IMR-90 (cell line): ENCODE measurements around the gene KDSR. TPM values are rescaled to one million over a fixed set of nuclear protein-coding genes. Genes with fewer than 3 reads are reported as not detected.

Source experiments
- ATAC-seq: fragments of 200-7000 bp; cut with Tn5 transposase; 2 replicates; pipeline ENCODE4 v1.9.1; 2020; ENCODE audit warnings: low read depth, mild to moderate bottlenecking, moderate library complexity
- BruUV-seq: library from RNA; stranded (reverse); fragments of 400-500 nt; replicated peaks from 2 replicates; lab custom pipeline; 2021; lab: Mats Ljungman, UMichigan
- CTCF ChIA-PET: fragments of 300-600 bp; formaldehyde crosslinking; extraction: SDS; loops from one replicate; lab custom pipeline; 2021; ENCODE audit warnings: antibody characterized with exemption; lab: Yijun Ruan, JAX
- POLR2A ChIA-PET: fragments of 300-600 bp; sonication (Branson Sonifier 250); formaldehyde crosslinking; loops from one replicate; lab custom pipeline; 2022; ENCODE audit warnings: antibody characterized with exemption; ENCODE audit not compliant: unreplicated experiment; lab: Charles Lee
- DNase-seq: peaks from one replicate; pipeline ENCODE4 v3.0.0; 2013
- H2AFZ ChIP-seq: replicated peaks from 2 replicates; pipeline ENCODE3; 2013; ENCODE audit warnings: low read length, mild to moderate bottlenecking; ENCODE audit not compliant: poor library complexity
- H2AK5ac ChIP-seq: 2 replicates; pipeline ENCODE4 v1.6.1; 2013; ENCODE audit warnings: low read depth, low read length, inconsistent platforms
- H2AK9ac ChIP-seq: replicated peaks from 2 replicates; pipeline ENCODE3; 2013; ENCODE audit warnings: mild to moderate bottlenecking, low read depth, low read length, moderate library complexity; ENCODE audit not compliant: poor library complexity
- H2BK120ac ChIP-seq: 2 replicates; pipeline ENCODE4 v1.6.1; 2013; ENCODE audit warnings: low read depth, low read length, inconsistent platforms
- H2BK15ac ChIP-seq: 3 replicates; pipeline ENCODE4 v1.6.1; 2013; ENCODE audit warnings: low read depth, low read length, inconsistent platforms
- H2BK20ac ChIP-seq: 2 replicates; pipeline ENCODE4 v1.6.1; 2013; ENCODE audit warnings: low read depth, mild to moderate bottlenecking, inconsistent platforms, low read length, moderate library complexity
- H2BK5ac ChIP-seq: 2 replicates; pipeline ENCODE4 v1.6.1; 2013; ENCODE audit warnings: mild to moderate bottlenecking, low read depth, low read length, inconsistent platforms; ENCODE audit not compliant: poor library complexity, severe bottlenecking
- H3K14ac ChIP-seq: replicated peaks from 2 replicates; pipeline ENCODE4 v1.6.1; 2013; ENCODE audit warnings: low read depth, low read length, inconsistent platforms
- H3K18ac ChIP-seq: 2 replicates; pipeline ENCODE4 v1.6.1; 2013; ENCODE audit warnings: low read depth, low read length, control low read depth
- H3K23ac ChIP-seq: 2 replicates; pipeline ENCODE4 v1.6.1; 2013; ENCODE audit warnings: low read depth, low read length, inconsistent platforms
- H3K27ac ChIP-seq: 2 replicates; pipeline ENCODE4 v1.5.1; 2013; ENCODE audit warnings: mild to moderate bottlenecking, control low read depth, low read length; ENCODE audit not compliant: insufficient read depth
- H3K27me3 ChIP-seq: 2 replicates; pipeline ENCODE4 v1.6.1; 2013; ENCODE audit warnings: low read length; ENCODE audit not compliant: control insufficient read depth, insufficient read depth
- H3K36me3 ChIP-seq: 2 replicates; pipeline ENCODE4 v1.6.1; 2013; ENCODE audit warnings: low read length, mixed read lengths; ENCODE audit not compliant: control insufficient read depth, insufficient read depth
- H3K4ac ChIP-seq: 2 replicates; pipeline ENCODE4 v1.6.1; 2013; ENCODE audit warnings: low read depth, low read length, inconsistent platforms
- H3K4me1 ChIP-seq: 2 replicates; pipeline ENCODE4 v1.6.1; 2013; ENCODE audit warnings: low read length, mixed read lengths; ENCODE audit not compliant: control insufficient read depth, insufficient read depth
- H3K4me2 ChIP-seq: 2 replicates; pipeline ENCODE4 v1.6.1; 2013; ENCODE audit warnings: low read depth, mild to moderate bottlenecking, control low read depth, low read length, moderate library complexity
- H3K4me3 ChIP-seq: 2 replicates; pipeline ENCODE4 v1.5.1; 2013; ENCODE audit warnings: low read depth, mild to moderate bottlenecking, control low read depth, low read length, moderate library complexity; ENCODE audit not compliant: insufficient read depth
- H3K56ac ChIP-seq: 2 replicates; pipeline ENCODE4 v1.6.1; 2013; ENCODE audit warnings: low read length, inconsistent platforms; ENCODE audit not compliant: insufficient read depth; ENCODE audit errors: extremely low read depth
- H3K79me1 ChIP-seq, 2 experiments: 2 replicates each; pipeline ENCODE4 v1.6.1; 2013; ENCODE audit warnings: low read length in 2 of 2, inconsistent platforms in 1 of 2, low read depth in 1 of 2
- H3K9ac ChIP-seq: 2 replicates; pipeline ENCODE4 v1.6.1; 2013; ENCODE audit warnings: low read depth, low read length, control low read depth
- H3K9me1 ChIP-seq: 2 replicates; pipeline ENCODE4 v1.6.1; 2013; ENCODE audit warnings: low read length, inconsistent platforms; ENCODE audit not compliant: insufficient read depth
- H3K9me3 ChIP-seq: 2 replicates; pipeline ENCODE4 v1.6.1; 2013; ENCODE audit warnings: low read length; ENCODE audit not compliant: control insufficient read depth, insufficient read depth
- H4K20me1 ChIP-seq: 2 replicates; pipeline ENCODE4 v1.6.1; 2013; ENCODE audit warnings: low read length, inconsistent platforms; ENCODE audit not compliant: insufficient read depth
- H4K5ac ChIP-seq: 2 replicates; pipeline ENCODE4 v1.6.1; 2013; ENCODE audit warnings: mild to moderate bottlenecking, low read depth, low read length, control low read depth
- H4K8ac ChIP-seq, 2 experiments: 2 replicates each; pipeline ENCODE4 v1.6.1; 2013; ENCODE audit warnings: low read depth in 2 of 2, low read length in 2 of 2, control low read depth in 1 of 2, inconsistent platforms in 1 of 2
- H4K91ac ChIP-seq: 2 replicates; pipeline ENCODE4 v1.6.1; 2013; ENCODE audit warnings: low read depth, low read length, inconsistent platforms; ENCODE audit not compliant: insufficient read depth
- BHLHE40 ChIP-seq: fragments of 150-350 bp; IDR thresholded peaks from 2 replicates; pipeline ENCODE4 v1.6.1; 2016; ENCODE audit warnings: mild to moderate bottlenecking, low read depth, low read length
- CEBPB ChIP-seq: IDR thresholded peaks from 2 replicates; pipeline ENCODE4 v1.6.1; 2012; ENCODE audit warnings: low read depth, low read length, improper control_type of control experiment
- MAFK ChIP-seq: IDR thresholded peaks from 2 replicates; pipeline ENCODE4 v1.6.1; 2012; ENCODE audit warnings: low read depth, low read length, improper control_type of control experiment
- NFE2L2 ChIP-seq: fragments of 150-350 bp; IDR thresholded peaks from 2 replicates; pipeline ENCODE4 v1.6.1; 2016; ENCODE audit warnings: low read depth, mild to moderate bottlenecking, low read length
- POLR2A ChIP-seq: IDR thresholded peaks from 2 replicates; pipeline ENCODE4 v1.6.1; 2012; ENCODE audit warnings: mild to moderate bottlenecking, low read depth, low read length
- RCOR1 ChIP-seq: IDR thresholded peaks from 2 replicates; pipeline ENCODE4 v1.6.1; 2012; ENCODE audit warnings: mild to moderate bottlenecking, low read length, improper control_type of control experiment; ENCODE audit not compliant: insufficient replicate concordance
- RFX5 ChIP-seq: IDR thresholded peaks from 2 replicates; pipeline ENCODE4 v1.8.0; 2012; ENCODE audit warnings: low read depth, mild to moderate bottlenecking, low read length, moderate library complexity
- WGBS, 2 experiments: methylation state at CpG; one replicate each; pipeline versions ENCODE4 v1.1.5 to v1.1.7; 2013; ENCODE audit warnings: missing lambda C conversion rate in 2 of 2; ENCODE audit not compliant: insufficient read length in 1 of 2; ENCODE audit errors: extremely low coverage in 2 of 2; 5-methylcytosine and 5-hydroxymethylcytosine counted together
- dilution Hi-C: fragments of 300-500 bp; cut with HindIII; formaldehyde crosslinking; loops from one replicate; pipeline ENCODE4 v1.14.3; 2018; ENCODE audit warnings: low sequenced_read_pairs; ENCODE audit not compliant: unreplicated experiment
- in situ Hi-C: fragments of 300-500 bp; cut with MboI; formaldehyde crosslinking; loops from 3 replicates; pipeline ENCODE4 v1.14.3; 2019; ENCODE audit warnings: low sequenced_read_pairs, inconsistent platforms, mixed read lengths
- intact Hi-C: fragments of 100-400 bp; cut with micrococcal nuclease; formaldehyde crosslinking; loops from 2 replicates; pipeline ENCODE4 v1.10.0; 2022
- polyA plus RNA-seq, 3 experiments: library from polyadenylated mRNA; depleted of rRNA; stranded (reverse); fragments of >200 nt; gene quantifications; 2 replicates each; pipeline ENCODE4 v1.2.3, GENCODE V29; 2012; ENCODE audit warnings: low replicate concordance in 1 of 3
- total RNA-seq: library from RNA; depleted of rRNA; stranded (reverse); fragments of >200 nt; gene quantifications from 2 replicates; pipeline ENCODE4 v1.2.3, GENCODE V29; 2012
- TF ChIP-seq, protein P1 (sequence below): fragments of 150-350 bp; IDR thresholded peaks from 2 replicates; pipeline ENCODE4 v1.6.1; 2016; ENCODE audit warnings: low read depth, mild to moderate bottlenecking, low read length, moderate library complexity, borderline replicate concordance

The KDSR gene
- total and polyA plus RNA-seq, 2 of the 4 experiments (the other 2 are of a cell fraction), result 21.5 to 21.9 TPM

DNA sequence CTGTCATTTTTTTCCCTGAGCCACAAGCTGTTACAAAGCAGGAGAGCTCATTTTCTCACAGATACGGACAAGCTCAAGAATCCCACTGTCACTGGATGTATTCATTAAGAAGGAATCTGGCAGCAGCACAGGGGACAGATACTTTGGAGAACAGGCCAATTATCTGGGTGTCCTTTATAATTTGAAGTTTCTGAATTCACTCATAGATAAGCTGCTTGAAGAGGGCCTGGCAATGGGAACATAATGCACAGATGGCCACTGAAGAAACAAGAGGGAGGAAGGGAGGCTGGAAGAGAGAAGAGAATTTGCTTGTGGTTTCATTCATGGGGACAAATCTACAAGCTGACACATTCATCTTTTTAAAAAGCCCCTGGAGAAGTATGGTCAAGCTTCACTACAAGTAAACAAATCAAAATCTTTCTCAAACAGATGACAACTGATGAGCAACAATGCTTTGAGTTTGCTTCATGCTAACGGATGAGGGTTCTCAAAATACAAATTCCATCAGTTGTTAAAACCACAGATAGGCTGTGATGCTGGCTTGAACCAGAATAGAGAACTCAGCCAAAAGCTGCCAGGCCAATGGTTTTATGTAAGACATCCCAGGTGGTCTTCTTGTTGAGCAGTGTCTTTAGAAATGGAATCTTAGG lies 59.3 kb downstream of the KDSR start:
- Histone ChIP-seq H3K27me3 (peaks cover 4% of the 10 kb centered on the region), H3K4me1 (no peaks in the 10 kb centered on the region), H3K4ac (no peak overlapping the region), H2BK20ac (no peak overlapping the region), H3K4me3 (no peak overlapping the region), H2AK9ac (no peak overlapping the region), H3K14ac (no peak overlapping the region), H2BK15ac (no peak overlapping the region), H3K36me3 (no peaks in the 10 kb centered on the region), H2BK5ac (no peak overlapping the region), H3K9me3 (no peaks in the 10 kb centered on the region), H3K9ac (no peak overlapping the region), H2AK5ac (no peak overlapping the region), H4K8ac (no peak overlapping the region), H3K79me1 (no peaks in the 10 kb centered on the region), H3K4me2 (no peak overlapping the region), H3K9me1 (no peaks in the 10 kb centered on the region), H4K91ac (no peak overlapping the region), H3K18ac (no peak overlapping the region), H3K23ac (no peak overlapping the region), H3K56ac (no peak overlapping the region), H4K20me1 (no peaks in the 10 kb centered on the region), H2BK120ac (no peak overlapping the region), H4K5ac (no peak overlapping the region), H3K27ac (no peak overlapping the region), H2AFZ (no peak overlapping the region)
- ATAC-seq (no peak), DNase-seq (no peak)
- no CpG with 5 or more reads among the region's 2 CpGs for WGBS, 2 experiments
- POLR2A ChIA-PET, result no interaction called here
- in situ Hi-C loops, result no loop called here
- CTCF ChIA-PET, result no interaction called here
- no peak for TF ChIP-seq NFE2L2
- TF ChIP-seq MAFK, result no peak
- TF ChIP-seq RCOR1, result no peak
- no peak for TF ChIP-seq BHLHE40
- no peak for TF ChIP-seq CEBPB
- no peak for TF ChIP-seq POLR2A
- no peak for TF ChIP-seq RFX5
- TF ChIP-seq, protein P1, sequence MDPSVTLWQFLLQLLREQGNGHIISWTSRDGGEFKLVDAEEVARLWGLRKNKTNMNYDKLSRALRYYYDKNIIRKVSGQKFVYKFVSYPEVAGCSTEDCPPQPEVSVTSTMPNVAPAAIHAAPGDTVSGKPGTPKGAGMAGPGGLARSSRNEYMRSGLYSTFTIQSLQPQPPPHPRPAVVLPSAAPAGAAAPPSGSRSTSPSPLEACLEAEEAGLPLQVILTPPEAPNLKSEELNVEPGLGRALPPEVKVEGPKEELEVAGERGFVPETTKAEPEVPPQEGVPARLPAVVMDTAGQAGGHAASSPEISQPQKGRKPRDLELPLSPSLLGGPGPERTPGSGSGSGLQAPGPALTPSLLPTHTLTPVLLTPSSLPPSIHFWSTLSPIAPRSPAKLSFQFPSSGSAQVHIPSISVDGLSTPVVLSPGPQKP, result no peak
- intact Hi-C loops, result no loop called here
- dilution Hi-C loops, result no loop called here
- BruUV-seq, result no TSS peak
